ENCODE measurements around the gene PDGFC.

Gene PDGFC

DNA sequence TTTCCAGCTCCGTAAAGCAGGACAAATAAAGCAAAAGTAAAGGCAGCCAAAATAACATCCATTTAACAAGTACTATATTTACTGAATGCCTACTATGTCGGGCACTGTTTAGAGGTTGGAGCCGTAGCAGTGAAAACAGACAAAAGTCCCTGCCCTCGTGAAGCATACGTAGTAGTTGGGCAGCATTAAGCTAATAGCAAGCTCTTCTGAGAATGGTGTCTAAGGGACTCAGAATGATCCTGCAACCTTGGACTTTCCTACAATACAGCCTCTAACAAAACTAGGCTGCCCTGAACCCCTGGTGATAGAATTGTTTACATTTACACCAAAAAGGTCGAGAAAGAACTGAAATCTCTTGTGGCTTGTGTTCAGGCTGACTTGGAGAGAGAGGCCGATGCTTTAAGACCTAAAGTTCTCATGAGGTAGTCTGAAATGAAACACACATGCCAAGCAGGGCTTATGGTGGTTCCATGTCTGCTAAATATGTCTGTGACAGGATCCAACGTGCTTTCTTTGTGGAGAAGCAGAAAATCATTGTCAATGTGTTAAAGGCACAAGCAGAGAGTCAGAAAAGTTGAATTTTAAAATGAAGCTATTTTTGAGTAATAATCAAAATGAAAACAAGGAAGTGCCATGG, 898 bp upstream of the PDGFC start:
- DNase-seq, result no peak

DNA sequence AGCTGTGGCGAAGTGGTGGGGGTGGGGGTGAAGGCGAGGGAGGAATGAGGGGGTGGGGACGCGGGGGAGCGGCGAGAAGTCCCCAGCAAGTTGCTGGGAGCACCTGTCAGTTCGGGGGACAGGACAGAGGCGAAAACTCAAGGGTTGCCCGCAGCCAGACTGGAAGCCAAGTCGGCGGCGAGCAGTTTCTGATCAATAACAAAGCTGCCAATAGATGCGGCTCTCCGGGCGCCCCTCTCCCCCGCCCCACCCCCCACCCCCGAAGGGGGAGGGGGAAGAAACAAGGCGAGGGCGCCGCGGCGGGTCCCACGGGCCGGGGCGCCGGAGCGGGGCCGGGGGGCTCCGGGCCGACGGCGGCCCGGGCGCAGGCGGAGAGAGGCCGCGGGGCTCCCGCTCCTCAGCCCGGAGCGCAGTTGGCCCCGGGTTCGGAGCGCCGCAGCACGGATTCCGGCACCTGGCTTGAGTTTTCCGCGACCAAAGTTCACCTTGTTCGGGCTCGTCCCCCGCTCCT, 379 bp downstream of the PDGFC start:
- DNase-seq, result no peak

DNA sequence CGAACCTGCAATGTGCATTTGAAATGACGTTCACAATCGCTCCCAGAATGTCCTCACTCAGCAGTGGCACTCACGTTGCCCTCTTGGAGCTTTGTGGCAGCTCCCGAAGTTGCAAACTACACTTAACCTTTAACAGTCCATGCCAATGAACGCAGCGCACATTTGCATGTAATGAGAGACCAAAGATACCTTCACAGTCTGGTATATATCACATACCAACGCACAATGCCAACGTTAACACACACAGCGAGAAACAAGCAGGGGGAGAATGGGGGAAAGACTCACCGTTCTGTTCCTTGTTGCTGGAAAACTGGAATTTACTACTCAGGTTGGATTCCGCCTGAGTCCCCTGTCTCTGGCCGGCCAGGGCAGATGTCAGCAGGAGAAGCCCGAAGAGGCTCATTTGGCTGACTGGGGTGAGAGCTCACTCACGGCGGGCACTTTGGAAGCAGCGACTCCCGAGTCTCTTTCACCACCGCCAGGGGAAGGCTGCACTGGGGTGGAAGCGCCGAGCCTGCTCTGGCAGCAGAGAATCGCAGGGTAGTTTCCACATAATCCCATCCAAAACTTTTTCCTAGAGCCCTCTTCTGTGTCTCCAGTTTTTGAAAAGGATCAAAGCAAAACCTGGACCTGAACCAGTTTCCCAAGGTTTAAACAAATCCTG, 966 bp downstream of the PDGFC start:
- no peak for DNase-seq

DNA sequence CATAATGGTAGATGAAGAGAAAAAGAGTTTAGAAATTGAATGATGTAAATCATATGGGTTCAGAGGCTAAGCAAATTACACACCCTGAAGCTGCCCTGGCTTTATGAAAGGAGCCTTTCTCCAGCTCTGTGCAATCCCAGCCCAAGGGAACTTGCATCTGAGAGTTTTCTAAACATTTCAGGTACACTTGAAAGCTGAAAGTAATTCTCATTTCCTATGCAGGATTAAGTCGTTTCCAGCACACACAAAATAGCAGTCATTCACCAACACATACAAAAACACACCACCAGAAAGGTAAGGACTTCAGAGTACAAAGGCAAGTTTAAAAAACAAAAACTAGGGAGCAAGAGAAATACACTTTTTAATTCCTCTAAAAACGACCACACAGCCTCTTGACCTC, 1.7 kb downstream of the PDGFC start:
- DNase-seq, result no peak

DNA sequence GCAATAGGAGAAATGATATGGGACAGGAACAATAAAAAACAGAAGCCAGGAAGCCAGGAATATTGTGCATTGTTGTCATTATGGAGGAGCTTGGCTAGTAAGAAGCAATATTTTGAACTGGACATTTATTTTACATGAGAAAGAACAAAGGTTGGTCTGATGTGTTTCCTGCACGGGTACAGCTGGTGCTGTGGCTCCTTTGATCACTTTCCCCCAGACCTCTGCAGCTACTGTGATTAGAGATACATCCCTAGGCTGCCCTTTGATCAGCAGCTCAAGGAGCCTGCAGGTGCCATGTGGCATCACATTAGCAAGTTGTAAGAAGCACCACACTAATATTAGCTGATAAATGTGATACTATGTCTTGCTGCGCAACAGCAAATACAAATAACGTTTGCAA, 2.5 kb downstream of the PDGFC start:
- DNase-seq, result no peak

DNA sequence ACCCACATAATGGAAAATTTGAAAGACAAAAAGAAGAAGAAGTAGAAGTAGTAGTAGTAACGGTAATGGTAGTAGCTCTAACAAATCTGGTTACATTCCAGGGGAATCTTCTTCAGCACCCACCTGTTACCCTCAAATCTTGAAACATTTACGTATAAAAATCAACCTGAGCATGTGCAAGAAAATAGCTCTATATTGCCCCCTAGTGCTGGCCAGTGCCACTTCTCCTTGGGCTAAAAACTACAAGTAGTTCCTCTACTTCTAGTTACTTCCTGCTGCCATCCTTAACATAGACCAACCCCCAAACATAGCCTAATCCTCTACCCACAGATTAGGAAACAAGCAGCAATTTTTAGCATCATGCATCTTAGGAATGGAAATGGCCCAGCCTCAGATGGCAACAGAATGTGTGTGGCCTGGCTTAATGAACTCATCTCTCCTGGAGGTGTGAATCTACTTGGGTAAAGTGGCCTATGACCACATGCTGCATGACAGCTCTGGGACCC, 3.1 kb downstream of the PDGFC start:
- no peak for DNase-seq

DNA sequence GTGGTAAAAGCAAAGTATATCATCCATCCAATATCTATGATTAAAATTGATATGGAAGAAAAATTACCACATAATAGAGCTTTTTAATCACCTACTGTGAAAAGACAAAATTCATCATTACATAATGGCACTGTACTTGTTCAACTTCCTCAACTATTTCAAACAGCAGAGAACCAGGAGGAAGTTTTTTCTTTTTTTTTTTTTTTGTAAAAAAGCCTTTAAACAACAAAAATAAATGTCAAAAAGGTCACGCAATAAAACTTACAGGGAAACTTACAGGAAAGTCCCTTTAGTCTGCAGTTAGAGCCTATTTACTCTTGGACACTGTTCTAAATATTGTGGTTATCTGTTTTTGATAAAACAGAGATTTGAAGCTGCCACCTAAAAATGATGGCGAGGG, 4.8 kb downstream of the PDGFC start:
- DNase-seq, result no peak

DNA sequence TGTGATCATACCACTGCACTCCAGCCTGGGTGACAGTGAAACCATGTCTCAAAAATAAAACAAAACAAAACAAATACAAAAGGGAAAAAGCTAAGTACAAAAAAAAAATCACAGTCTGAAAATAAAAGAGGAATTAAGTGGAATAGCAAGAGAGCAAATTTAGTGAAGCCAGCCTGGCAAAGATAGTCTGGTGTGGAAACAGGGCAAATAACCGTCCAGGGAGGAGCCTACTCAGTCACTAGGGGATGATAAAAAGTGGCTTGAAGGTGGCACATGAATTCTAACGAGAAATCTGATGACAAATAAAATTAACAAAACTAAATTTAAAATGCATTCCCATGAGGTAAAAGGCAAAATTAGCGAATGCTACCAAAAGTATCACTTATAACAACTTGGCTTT, 8.2 kb downstream of the PDGFC start:
- DNase-seq, result no peak

DNA sequence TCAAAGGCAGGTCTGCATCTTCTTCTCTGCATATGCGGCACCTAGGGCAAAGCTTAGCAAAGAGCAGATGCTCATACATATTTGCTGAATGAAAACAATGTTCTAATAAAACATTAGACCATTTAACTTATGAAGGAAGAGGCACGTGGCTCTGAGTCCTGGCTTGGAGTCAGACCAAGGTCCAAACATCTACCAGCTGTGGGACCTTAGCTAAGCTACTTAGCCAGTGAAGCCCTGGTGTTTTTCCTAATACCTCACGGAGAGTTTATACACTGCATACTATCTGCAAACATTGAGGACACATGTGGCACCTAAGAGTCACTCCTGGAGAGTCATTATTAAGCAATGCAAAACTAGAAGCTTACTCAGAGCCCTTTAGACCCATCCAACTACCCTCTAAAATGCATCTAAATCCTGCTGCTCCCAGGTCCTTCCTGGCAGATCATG, 9.0 kb downstream of the PDGFC start:
- no peak for DNase-seq

DNA sequence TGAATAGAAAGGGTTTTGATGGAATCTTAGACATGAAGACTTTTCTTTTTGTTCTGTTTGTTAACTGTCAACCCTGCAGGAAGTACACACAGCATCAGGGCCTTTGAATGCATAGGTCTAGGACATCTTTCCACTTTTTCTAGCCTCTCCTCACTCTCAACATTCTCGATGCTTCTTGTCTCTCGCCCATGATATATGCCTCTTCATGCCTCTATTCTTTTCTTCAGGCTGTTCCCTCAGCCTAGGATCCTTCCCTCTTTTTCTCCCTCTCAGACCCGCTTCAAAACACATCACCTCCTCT, 9.6 kb downstream of the PDGFC start:
- no peak for DNase-seq

DNA sequence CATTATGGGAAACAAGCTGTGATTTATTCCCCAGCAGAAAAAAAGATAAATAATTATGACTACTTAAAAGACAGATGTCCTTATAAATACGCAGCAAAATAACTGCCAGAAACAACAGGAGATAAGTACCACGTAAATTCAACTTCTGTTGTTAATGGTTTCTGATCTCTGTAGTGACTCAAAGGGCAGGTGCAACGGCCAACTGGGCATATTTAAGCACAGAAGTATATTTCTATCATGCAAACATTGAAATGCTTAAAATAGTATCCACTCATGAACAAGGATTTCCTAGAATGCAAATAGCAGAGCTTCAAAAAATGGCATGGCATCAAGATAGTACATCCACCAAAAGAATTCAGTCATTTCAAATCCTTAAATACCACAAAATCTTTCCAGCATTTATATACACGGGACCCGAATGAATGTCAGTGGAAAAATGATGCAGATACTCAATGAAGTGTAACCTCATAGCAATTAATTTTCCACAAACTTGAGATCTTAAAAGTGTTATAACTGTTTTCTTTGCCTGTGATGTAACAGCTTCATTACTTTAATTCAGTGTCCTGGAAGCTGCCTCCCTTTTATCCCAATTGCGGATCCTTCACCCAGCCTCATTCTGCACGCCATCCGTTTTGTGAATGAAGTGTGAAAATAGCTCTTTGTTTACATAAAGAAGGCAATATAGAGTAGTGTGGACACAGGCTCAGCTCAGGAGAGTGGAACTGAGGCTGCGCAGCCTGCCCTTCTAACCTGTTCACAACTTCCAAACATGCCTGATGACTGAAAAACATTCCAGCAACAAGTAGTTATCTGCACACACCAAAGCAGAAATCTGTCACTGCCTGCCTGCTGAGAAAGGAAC, 10.2 kb downstream of the PDGFC start:
- no peak for DNase-seq

DNA sequence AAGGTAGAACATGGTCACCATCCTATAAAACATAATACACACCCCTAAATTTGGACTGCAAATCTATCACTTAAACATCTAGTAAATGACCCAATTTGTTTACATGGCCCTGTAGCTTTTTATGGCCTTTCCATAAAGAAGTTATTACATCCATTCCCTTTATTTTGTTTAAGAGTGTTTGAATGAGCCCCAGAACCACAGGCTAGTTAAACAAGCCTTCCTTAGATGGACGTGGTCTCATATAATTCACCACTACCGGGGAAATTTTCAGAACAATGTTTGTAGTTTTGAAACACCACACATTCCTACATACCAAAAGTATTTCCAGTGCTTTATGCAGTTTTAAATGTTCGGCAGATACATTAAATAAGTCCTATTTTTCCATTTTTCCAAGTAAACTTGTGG, 12.3 kb downstream of the PDGFC start:
- DNase-seq, result no peak

DNA sequence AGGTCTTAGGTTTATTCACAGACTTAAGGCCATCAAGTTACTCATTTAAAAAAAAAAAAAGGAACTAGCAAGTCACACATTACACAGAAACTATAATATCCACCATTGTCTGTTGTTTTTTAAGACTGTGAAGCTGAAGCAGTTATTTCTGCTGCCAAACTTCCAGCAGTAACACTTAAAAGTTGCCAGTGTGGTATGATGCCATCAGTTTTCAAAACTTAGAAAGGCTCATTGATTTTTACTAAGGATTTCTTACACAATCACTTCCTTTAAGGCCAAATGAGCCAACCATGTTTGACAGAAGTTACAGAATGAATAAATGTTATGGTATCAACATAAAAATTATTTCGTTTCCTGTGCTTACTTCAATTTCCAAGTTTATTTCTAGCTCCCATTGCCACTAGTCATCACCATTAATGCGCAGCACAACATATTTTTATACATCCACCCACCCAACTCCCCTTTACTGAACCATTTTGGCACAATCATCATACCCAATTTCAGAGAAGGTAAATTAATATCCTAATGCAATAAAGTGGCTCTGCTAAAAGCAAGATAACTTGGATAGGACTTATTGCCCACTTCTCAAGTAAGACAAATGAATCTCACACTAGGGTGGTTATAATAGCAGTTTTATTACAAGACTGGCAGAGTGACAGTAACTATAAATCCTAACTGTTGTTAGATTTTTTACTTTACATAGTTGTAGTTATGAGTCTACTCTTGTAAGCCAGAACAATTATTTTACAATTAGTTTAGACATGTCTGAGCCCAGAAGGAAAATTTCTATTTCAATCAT, 13.1 kb downstream of the PDGFC start:
- no peak for DNase-seq

DNA sequence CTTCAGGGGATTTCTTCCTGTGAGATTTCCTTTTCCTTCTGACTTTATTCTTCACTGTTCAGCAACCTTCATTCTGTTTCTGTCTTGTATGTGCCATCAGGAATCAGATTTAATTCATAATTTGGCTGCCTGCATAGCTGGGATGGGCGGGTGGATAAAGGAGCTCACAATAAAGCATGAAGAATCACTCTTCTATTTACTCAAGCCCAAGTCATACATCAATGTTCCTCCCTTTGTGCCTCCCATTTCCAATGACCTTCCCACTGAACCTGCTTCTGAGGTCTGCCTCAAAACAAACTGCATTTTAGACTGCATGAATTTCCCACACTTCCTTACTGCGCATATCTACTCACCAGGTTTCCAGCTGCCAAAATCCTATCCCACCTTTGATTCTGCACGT, 14.0 kb downstream of the PDGFC start:
- DNase-seq, result no peak

DNA sequence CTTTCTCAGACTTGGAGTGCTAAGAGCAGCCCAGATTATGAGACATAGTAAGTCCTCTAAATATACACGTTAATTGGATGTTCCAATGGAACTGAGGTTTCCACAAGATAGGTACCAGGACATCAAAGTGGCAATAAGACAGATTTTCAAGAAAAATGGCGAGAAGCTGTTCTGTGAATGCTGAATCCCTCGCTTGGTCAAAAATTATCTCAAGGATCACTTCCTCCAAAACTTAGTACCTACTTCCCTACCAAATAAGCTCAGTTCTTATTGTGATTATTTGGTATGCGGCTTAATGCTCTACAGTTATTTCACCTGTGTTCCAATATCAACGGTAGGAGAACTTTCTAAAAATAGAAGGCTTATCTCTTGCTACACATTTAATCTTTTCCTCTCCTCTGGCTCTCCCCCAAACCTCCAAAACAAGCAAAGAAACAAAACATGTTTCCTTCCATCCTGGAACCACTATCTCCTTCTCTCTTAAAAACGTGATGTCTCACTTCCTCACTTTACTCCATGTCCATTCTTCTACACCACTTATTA, 14.7 kb downstream of the PDGFC start:
- no peak for DNase-seq

DNA sequence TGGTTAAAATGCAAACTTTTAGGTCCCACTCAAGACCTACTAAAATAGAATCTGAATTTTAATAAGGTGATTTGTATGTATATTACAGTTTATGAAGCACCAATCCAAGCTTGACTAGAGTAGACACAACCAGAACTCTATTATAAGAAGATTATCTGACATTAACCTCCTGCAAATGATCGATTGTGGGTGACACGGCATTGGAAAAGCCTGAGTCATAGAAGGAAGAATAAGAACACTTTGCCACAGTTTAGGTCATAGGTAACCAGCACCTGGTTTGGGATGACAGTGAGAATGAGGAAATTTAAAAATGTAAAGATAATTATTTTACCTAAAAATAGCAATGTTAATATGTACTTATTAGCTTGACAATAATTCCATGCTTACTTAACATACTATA, 15.2 kb downstream of the PDGFC start:
- no peak for DNase-seq

DNA sequence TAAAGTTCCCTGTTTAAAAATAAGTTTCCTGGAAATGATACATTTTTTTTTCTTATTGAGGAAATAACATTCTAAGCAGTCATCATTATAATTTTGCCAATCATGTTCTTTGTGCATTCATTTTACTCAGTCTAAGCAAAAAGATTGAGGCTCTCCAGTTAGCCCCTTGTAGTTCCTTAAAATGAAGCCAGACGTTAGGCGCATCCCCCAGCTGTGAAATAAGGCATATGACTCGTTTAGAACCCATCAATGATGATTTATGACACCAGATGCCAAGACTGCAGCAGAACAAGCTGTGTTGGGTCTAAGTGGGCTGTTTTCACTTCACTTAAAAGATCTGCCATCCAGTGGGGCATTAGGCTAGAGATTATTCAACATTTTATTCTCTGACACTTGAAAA, 17.0 kb downstream of the PDGFC start:
- DNase-seq, result no peak

DNA sequence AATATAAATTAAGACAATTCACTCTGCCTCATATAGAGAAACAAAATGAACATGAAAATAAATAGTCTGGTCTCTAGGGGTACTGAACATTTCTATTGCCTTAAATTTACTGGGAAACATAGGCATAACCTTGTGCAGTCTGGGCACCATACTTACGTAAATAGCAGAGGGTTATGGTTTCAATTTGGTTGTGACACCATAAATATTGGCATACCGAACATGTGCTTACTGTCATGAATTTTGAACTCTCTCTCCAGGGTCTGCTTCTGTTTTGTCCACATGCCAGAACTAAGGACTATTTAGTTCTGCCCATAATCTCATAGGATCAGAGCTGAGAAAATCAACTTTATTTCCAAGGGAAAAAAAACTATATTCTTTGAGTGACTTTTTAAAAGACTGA, 17.6 kb downstream of the PDGFC start:
- no peak for DNase-seq

DNA sequence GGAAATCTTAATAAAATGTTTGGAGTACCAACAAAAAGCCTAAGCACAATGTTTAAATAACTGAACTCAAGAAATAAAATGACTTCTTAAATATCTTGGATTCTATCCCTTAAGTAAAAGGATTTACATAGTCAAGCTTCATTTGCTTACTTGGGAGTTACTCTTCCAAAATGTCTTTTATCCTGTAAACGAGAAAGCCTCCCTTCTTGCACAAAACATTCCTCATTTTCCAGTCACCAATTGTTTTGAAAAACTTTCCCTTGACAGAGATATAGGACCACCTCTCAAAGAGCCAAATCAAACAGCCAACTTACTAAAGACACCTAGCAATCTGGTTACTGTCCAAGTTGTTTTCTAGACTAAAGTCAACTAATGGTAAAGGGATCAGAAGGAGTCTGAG, 18.6 kb downstream of the PDGFC start:
- DNase-seq, result no peak

DNA sequence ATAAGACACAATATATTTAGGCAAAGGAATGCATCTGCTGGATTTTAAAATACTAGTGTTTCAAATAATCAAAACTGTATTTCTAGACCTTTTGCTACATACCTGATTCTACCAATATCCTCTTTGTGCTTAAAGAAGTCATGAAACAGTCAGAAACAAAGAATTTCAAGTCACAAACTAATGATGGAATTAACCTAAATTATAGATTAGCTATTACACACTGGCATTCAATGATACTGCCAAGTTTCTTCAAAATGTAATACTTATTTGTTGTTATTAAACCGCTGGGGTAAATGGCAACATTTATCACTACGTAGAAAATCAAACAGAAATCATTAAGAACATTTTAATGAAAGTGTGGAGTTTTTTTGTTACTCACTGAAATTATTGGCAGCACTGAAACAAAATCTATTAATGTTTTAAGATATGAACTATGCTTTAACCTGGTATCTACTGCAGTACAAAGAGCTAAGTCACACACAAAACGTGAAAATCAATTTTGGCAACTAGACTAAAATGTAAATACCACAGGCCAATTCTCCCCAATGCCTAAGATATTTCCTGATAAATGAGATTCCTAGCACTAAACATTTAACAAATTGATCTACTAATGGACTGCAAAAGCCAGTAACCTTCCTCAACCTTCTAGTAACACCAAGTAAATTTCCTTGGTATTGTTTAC, 19.4 kb downstream of the PDGFC start:
- no peak for DNase-seq

DNA sequence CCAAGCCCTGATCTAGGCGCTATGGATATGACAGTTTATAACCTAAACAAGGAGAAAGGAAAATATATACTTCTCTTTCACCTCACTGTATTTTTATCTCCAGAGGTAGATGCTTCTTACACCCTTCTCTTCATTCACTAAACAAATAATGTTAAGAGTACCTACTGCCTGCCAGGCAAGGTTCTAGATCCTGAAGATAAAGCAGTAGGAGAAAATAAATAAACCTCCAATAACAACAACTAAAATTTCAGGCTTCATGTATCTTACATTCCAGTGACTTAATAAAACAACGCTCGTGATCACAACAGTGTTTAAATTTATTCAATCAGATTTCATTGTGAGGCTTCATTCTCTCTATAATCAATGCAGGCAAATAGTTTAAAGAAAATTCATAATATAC, 20.7 kb downstream of the PDGFC start:
- DNase-seq, result no peak

DNA sequence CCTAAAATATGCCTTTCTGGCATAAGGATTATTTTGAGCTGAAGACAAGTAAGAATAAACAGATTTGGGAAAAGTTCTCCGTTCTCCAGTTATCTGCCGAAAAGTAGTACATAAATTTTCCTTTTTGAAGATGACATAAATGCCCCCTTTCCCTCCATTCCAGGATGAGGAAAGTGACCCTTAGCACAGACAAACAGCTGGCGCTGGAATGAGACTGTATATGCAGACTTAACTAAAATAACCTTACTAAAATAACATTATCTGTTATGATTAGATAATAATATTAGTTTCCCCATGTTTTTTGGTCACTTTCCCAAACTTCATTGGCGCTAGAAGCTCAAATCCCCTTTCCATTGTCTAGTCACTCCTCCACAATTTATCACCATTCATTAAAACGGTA, 21.5 kb downstream of the PDGFC start:
- no peak for DNase-seq
